Activated naive CD4-positive, alpha-beta T cell (primary cell): ENCODE data around the gene UPK1A.

Source experiments
- DNase-seq, 4 experiments: peaks; one replicate each; lab custom pipeline; 2025; lab: John Stamatoyannopoulos, UW

The UPK1A gene

GRCh38 chr19:35692010-35692409 is 25.7 kb downstream of the UPK1A start:
- DNase-seq, result no peak

GRCh38 chr19:35693422-35693821 is 27.1 kb downstream of the UPK1A start:
- DNase-seq, result no peak

GRCh38 chr19:35693835-35694599 is 27.7 kb downstream of the UPK1A start:
- DNase-seq, result peak; percentile 65 to 82 (median 80)

- DNase-seq, result no peak
These were observed 29.6 kb downstream of the UPK1A start for GRCh38 chr19:35695895-35696422.

GRCh38 chr19:35696835-35697234 is 30.5 kb downstream of the UPK1A start:
- no peak for DNase-seq

GRCh38 chr19:35702223-35703012 is 36.1 kb downstream of the UPK1A start:
- peak; percentile 74 to 87 (median 80) for DNase-seq

GRCh38 chr19:35703343-35703742 is 37.0 kb downstream of the UPK1A start:
- no peak for DNase-seq

GRCh38 chr19:35704218-35704617 is 37.9 kb downstream of the UPK1A start, which contains the start of gene ZBTB32:
Gene ZBTB32 (plus strand): TSS chr19:35704558. CDS start chr19:35714627, 10,069 bp downstream.
- no peak for DNase-seq

GRCh38 chr19:35708391-35708790 is 42.1 kb downstream of the UPK1A start:
- DNase-seq, result no peak

- DNase-seq, result no peak
These were observed 44.7 kb downstream of the UPK1A start for GRCh38 chr19:35710784-35711723.

- peak in 2 of 4 experiments; percentile 12 to 18 for DNase-seq
These were observed 46.5 kb downstream of the UPK1A start for GRCh38 chr19:35712567-35713505.

- no peak for DNase-seq
These were observed 47.2 kb downstream of the UPK1A start for GRCh38 chr19:35713506-35713850.

GRCh38 chr19:35713904-35714495 is 47.7 kb downstream of the UPK1A start:
- no peak for DNase-seq

- DNase-seq, result no peak
These were observed 48.5 kb downstream of the UPK1A start for GRCh38 chr19:35714601-35715354.

GRCh38 chr19:35715355-35715809 is 49.1 kb downstream of the UPK1A start:
- no peak for DNase-seq

GRCh38 chr19:35715981-35716800 is 49.9 kb downstream of the UPK1A start:
- DNase-seq, result no peak

GRCh38 chr19:35716801-35717664 is 50.7 kb downstream of the UPK1A start:
- peak; percentile 83 to 95 (median 91) for DNase-seq
